Uterus (tissue), 2 donors: ENCODE data around the gene TRIM62.

ENCODE experiments used
- POLR2A ChIP-seq, 2 donors: fragments of 450-650 bp; IDR thresholded peaks; one replicate each; pipeline ENCODE4 v1.6.1; 2016; ENCODE audit warnings: antibody characterized with exemption in 2 of 2, mild to moderate bottlenecking in 1 of 2, moderate library complexity in 1 of 2
- TF ChIP-seq, protein P1 (sequence below), 4 experiments: fragments of 200-600 bp in 2 of 4; fragments of 450-650 bp in 2 of 4; sonication (generic) in 2 of 4; IDR thresholded peaks; one replicate each; pipeline ENCODE4 v1.5.1; 2016 to 2019; ENCODE audit warnings: antibody characterized with exemption in 4 of 4, mild to moderate bottlenecking in 2 of 4, moderate library complexity in 1 of 4

DNA sequence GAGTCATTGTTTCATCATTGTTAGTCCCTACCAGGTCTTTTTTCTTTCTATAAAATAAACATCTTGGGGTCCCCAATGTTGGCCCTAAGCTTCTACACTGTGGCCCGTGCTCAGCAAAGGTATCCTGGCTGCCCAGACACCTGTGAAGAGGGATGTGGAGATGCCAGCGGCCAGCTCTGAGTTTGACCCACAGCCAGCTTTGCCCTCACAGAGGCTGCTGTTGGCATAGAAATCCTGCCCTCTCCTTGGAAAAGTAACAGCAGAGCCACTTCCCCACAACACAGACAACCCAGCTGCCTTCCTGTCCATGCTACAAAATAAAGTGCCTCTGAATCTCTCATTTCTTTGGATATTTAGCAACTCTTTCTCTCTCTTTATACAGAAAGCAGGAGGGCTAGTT is 6.0 kb downstream of the TRIM62 start:
- TF ChIP-seq, protein P1, sequence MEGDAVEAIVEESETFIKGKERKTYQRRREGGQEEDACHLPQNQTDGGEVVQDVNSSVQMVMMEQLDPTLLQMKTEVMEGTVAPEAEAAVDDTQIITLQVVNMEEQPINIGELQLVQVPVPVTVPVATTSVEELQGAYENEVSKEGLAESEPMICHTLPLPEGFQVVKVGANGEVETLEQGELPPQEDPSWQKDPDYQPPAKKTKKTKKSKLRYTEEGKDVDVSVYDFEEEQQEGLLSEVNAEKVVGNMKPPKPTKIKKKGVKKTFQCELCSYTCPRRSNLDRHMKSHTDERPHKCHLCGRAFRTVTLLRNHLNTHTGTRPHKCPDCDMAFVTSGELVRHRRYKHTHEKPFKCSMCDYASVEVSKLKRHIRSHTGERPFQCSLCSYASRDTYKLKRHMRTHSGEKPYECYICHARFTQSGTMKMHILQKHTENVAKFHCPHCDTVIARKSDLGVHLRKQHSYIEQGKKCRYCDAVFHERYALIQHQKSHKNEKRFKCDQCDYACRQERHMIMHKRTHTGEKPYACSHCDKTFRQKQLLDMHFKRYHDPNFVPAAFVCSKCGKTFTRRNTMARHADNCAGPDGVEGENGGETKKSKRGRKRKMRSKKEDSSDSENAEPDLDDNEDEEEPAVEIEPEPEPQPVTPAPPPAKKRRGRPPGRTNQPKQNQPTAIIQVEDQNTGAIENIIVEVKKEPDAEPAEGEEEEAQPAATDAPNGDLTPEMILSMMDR (IDR thresholded peaks at IDR 0.05), result no peak
- TF ChIP-seq POLR2A (IDR thresholded peaks at IDR 0.05), result no peak
